HG03469 (cell line): ENCODE measurements around the gene GNL1.
"Not testable (repeated sequence)": the region's sequence is repeated elsewhere in the genome, so short reads cannot be mapped to it uniquely, and the experiment has no call there.

Source experiments
- ATAC-seq: cut with Tn5 transposase; IDR thresholded peaks from one replicate; pipeline ENCODE4 v1.9.1; 2021; ENCODE audit warnings: mild to moderate bottlenecking, moderate library complexity, moderate number of reproducible peaks; ENCODE audit not compliant: unreplicated experiment

GNL1 gene

DNA sequence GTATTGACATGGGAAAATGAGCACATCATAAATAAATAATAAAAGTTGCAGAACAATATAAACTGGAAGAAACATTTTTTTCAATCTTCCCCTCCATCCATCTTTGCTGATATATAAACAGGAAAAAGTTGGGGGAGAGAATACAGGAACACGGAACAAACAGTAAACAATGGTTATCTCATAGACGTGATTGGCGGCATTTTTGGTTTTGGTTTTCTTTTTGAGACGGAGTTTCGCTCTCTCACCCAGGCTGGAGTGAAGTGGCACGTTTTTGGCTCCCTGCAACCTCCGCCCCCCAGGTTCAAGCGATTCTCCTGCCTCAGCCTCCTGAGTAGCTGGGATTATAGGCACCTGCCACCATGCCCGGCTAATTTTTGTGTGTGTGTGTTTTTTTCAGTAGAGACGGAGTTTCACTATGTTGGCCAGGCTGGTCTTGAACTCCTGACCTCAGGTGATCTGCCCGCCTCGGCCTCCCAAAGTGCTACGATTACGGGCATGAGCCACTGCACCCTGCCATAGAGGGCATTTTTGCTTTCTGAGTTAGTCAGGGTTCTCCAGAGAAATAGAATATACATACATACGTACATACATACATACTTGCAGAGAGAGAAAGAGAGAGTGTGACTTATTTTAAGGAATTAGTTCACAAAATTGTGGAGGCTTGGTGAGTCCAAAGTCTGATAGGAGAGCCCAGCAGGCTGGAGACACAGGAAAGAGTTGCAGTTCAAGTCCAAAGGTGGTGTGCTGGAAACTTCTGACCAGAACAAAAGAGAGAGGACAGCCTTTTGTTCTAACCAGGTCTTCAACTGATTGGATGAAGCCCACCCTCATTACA, 22.6 kb downstream of the GNL1 start:
- ATAC-seq, result no peak

DNA sequence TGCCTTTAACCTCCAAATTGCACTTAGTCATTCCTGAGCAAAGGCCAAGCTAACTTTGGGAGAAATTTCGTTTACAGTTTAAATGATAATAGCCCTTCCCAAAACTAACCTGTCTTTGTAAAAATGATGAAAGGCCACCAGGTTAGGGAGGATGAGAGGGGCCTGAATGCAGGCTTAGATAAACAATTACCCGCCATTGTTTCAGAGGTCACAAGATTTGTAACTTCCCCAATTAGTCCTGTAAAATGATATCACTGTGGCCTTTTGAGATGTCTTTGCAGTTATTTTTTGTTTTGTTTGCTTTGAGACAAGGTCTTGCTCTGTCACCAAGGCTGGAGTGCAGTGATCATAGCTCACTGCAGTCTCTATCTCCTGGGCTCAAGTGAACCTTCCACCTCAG, 26.3 kb downstream of the GNL1 start:
- ATAC-seq, result no peak

DNA sequence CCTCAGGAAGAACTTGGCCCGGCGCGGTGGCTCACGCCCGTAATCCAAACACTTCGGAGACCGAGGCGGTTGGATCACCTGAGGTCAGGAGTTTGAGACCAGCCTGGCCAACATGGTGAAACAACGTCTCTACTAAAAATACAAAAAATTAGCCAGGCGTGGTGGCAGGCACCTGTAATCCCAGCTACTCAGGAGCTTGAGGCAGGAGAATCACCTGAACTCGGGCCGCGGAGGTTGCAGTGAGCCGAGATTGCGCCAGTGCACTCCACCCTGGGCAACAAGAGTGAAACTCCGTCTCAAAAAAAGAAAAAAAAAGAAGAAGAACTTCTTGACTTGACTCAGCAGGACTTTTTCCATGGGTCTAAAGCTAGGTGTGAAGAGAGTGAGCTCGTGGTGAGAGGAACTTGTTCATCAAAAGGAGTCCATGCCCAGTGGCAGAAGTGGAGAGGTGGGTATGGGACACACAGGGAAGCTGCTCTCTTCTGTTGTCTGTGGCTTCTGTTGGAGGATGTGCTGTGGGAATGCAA, 26.9 kb downstream of the GNL1 start:
- ATAC-seq, result not testable (repeated sequence)

DNA sequence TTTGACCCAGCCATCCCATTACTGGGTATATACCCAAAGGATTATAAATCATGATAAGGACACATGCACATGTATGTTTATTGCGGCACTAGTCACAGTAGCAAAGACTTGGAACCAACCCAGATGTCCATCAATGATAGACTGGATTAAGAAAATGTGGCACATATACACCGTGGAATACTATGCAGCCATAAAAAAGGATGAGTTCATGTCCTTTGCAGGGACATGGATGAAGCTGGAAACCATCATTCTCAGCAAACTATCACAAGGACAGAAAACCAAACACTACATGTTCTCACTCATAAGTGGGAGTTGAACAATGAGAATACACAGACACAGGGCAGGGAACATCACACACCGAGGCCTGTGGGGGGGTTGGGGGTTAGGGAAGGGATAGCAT, 29.8 kb downstream of the GNL1 start:
- ATAC-seq, result not testable (repeated sequence)

DNA sequence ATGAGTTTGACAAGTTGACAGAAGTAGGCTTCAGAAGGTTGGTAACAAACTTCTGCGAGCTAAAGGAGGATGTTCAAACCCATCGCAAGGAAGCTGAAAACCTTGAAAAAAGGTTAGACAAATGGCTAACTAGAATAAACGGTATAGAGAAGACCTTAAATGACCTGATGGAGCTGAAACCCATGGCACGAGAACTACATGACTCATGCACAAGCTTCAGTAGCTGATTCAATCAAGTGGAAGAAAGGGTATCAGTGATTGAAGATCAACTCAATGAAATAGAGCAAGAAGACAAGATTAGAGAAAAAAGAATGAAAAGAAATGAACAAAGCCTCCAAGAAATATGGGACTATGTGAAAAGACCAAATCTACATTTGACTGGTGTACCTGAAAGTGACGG, 34.3 kb downstream of the GNL1 start:
- not testable (repeated sequence) for ATAC-seq

DNA sequence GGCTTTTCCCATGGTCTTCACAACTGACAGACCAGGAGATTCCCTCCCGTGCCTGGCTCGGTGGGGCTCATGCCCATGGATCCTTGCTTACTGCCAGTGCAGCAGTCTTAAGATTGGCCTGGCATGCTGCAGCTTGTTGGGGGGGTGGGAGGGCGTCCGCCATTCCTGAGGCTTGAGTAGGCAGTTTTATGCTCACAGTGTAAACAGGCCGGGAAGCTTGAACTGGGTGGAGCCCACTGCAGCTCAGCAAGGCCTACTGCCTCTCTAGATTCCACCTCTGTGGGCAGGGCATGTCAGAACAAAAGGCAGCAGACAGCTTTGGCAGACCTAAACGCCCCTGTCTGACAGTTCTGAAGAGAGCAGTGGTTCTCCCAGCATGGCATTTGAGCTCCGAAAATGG, 35.2 kb downstream of the GNL1 start:
- ATAC-seq, result not testable (repeated sequence)

DNA sequence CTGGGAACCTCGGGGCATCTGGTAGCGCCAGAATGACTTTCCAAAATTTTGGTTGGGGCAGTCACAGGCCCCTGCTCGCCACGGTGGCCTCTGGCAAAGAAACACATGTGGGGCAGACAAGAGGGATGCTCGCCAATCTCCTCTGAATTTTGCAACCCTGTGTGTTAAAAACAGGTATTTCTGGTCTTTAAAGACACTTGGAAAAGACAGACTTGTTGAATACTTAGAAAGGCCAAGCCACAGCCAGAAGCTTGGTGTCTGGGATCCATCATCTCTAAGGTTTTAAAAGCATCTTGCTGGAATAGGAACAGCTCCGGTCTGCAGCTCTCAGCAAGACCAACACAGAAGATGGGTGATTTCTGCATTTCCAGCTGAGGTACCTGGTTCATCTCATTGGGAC, 35.8 kb downstream of the GNL1 start:
- no peak for ATAC-seq

DNA sequence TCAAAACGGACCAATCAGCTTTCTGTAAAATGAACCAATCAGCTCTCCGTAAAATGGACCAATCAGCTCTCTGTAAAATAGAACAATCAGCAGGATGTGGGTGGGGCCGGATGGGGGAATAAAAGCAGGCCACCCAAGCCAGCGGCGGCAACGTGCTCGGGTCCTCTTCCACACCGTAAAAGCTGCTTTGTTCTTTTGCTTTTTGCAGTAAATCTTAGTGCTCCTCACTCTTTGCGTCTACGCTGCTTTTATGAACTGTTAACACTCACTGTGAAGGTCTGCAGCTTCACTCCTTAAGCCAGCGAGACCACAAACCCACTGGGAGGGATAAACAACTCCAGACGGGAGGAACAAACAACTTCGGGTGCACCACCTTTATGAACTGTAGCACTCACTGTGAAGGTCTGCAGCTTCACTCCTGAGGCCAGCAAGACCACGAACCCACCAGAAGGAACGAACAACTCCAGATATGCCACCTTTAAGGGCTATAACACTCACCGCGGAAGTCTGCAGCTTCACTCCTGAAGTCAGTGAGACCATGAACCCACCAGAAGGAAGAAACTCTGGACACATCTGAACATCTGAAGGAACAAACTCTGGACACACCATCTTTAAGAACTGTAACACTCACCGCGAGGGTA, 37.7 kb downstream of the GNL1 start:
- not testable (repeated sequence) for ATAC-seq

DNA sequence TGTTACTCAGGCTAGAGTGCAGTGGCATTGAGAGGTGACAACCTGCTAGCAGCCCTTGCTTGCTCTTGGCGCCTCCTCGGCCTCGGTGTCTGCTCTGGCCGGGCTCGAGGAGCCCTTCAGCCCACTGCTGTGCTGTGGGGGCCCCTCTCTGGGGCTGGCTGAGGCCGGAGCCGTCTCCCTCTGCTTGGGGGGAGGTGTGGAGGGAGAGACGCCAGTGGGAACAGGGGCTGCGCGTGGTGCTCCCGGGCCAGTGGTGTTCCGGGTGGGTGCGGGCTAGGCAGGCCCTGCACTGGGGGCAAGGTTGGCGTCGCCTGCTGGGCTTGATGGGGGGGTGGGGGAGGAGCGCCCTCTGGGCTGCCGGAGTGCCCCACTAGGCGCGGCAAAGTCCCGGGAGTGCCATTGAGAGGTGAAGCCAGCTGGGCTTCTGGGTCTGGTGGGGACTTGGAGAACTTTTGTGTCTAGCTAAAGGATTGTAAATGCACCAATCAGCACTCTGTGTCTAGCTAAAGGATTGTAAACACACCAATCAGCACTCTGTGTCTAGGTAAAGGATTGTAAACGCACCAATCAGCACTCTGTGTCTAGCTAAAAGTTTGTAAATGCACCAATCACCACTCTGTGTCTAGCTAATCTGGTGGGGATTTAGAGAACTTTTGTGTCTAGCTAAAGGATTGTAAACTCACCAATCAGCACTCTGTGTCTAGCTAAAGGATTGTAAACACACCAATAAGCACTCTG, 38.4 kb downstream of the GNL1 start:
- ATAC-seq, result not testable (repeated sequence)

DNA sequence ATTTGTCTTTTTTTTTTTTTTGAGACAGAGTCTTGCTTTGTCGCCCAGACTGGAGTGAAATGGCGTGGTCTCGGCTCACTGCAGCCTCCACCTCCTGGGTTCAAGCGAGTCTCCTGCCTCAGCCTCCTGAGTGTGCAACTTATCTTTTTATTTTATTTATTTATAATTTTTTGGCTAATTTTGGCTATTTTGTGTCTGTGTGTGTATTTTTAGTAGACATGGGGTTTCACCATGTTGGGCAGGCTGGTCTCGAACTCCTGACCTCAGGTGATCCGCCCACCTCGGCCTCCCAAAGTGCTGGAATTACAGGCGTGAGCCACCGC, 39.6 kb downstream of the GNL1 start:
- not testable (repeated sequence) for ATAC-seq

DNA sequence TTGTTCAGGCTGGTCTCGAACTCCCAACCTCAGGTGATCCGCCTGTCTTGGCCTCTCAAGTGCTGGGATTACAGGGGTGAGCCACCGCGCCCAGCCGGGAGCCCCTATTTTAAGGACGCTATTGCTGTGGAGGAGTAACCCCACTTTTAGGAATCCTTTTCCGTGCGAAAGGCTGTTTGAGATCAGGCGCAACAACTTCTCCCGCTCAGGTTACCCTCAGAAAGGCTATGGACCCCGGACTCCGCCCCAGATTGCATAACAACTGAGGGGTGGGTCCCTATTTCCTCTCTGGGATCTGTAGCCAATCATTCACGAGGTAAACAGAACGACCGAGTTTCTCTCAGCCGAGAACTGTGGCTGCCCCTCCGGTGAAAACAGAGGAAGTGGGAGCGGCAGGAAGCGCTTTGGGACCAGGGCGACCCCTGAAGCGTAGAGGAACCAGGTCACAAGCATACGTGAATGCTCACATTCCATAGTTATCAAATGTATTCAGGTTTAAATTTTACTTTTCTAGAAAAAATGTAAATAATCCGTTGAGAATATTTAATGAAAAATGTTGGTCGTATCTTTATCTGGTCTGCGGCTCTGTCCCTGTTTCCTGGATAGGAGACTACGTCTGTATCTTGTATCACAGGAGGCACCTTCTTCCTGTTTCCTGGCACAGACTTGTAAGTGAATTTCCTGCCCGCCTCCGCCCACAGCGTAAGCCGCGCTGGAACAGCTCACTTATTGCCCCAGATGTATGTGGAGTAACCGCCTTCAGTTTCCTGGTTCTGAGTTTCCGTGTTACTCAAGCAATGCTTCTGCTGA, 40.1 kb downstream of the GNL1 start:
- peak; percentile 42 for ATAC-seq

DNA sequence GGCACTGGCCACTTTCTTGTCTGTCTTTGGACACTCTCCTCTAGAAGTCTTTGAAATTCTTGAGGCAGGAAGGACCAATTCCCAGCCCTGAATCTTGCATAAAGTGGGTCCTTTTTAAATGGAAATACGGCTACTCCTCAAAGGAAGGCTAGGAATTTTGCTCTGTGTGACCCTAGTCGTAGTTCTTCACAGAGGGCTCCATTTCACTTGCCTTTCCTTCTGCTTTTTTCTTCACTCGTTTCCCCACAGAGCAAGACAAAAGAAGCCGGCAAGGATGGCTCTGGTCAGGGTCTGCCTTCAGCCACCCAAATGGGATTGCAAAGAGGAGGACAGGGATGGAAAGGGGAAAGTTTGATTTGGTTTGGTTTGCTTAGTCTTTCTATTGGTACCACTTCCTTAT, 41.2 kb downstream of the GNL1 start:
- no peak for ATAC-seq

DNA sequence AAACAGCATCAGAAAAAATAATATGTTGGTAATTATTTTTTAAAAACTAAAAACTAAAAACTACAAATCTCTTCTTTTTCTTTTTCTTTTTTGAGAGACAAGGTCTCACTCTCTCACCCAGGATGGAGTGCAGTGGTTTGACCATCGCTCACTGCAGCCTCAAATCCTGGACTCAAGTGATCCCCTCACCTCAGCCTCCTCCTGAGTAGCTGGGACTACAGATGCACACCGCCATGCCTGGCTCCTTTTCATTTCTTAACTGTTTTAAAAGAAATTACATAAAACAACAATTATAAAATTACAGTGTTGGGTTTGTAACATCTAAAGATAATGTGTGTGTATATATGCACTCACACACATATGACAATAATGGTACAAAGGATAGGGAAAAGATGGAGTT, 42.8 kb downstream of the GNL1 start:
- no peak for ATAC-seq

DNA sequence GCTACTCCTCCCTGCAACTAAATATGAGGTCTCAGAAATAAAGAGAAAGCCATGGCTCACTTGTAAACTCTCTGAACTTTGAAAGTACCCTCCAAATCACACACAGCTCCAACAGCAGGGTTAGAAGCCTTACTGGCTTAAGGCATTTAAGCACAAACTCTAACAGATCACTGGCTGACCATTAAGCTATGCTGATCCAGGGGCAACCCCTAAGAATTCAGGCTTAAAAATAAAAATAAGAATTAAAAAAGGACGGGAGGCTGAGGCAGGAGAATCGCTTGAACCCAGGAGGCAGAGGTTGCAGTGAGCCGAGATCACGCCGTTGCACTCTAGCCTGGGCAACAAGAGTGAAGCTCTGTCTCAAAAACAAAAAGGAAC, 45.1 kb downstream of the GNL1 start:
- ATAC-seq, result no peak

DNA sequence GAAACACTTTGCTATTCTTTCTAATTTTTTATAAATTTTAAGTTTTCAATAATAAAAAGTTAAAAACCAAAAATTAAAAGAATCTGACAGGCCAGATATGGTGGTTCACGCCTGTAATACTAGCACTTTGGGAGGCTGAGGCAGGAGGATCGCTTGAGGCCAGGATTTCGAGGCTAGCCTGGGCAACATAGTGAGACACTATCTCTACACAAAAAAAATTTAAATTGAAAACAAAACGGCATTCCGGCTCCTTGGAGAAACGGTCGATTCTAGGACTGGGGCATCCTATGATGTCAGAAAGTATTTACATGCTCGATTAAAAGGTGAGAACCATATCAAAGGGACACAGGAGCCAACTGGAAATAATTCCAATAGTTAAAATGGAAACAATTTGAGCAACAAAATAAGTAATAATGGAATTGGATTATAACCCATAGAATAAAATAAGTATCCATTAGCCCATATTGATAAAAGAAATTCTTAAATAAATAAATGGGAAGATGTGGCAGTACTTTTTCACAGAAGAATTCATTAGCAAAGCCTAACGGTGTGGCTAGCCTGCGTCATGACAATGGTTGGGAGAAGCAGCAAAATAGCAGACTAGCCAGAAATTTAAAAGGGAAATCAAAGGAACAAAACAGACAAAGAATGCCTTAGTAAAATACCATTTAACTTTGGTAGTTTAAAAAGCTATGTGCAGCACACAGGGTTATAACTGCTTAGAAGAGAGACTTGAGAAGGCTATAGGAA, 45.7 kb downstream of the GNL1 start:
- ATAC-seq, result no peak

DNA sequence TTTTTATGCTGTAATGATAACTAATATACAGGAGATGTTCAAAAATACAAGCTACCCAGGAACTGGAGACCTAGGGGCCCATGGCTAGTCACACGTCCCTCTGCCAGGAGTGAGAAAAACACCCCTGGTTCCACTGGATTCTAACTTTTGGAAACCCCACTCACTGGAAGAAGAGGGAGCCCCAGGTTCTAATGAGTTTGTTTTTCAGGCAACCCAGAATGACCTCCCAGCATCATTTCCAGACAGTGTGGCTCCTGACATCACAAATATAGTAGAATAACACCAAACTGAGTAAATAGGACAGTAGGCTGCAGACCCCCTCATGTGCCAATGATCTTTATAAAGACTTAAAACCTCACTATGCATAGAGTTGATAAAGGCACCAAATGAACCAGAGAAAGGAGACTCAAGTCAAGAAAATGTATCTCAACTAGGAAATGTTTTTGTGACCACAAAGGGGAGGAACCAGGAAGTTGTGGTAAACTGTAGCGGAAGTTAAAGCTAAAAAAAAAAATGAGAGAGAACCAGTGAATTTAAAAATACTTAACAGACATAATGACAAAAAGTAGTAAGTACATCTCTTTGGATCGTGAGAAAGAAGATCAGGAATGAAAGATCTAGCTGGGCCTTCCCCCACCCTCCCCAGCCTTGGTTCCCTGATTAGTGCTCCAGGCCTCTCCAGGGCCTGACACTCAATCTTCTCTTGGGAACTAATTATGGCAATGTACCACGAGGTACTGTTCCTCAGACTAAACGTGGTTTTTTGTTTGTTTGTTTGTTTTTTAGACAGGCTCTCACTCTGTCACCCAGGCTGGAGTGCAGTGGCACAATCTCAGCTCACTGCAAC, 47.2 kb downstream of the GNL1 start:
- ATAC-seq, result no peak

DNA sequence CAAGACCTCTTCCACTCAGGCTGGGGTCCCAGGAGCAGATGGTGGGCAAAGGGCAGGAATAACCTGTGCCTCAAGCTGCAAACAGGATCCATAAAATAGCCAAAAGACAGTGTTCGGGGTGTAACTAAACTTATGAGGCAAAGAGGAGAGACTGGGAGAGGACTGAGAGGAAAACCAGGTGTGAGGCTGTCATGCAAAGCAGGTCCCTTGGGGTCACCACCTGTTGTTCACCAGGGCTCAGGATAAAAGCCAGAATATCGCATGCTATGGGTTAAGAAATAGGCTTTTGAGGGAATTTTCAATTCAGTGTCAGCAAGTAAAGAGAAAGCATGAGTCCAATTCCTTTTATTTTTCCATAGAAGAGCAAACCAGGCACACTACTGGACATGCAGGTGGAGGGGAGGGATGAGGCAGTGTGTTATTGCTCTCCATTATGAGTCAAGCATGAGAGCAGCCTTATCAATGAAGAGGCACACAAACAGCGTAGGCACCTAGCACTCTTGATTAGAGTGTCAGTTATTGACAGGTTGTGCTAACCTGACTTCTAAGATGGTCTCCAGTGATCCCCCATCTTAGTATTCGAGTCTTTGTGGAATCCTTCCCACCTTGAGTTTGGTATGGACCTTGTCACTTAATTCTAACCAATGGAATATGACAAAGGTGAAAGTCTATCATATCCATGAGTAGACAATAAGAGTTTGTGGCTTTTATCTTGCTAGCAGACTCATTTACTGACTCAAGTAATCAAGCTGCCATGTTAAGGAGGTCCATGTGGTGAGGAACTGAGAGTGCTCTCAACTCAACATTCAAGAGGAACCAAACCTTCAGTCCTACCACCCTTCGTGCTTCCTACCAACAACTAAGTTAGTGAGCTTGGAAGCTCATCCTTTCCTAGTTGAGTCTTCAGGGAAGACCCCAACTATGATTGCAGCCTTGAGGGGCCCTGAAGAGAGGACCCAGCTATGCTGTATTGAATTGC, 48.2 kb downstream of the GNL1 start:
- no peak for ATAC-seq
